ENCODE measurements around the gene NECAB2. TPM values are rescaled to one million over a fixed set of nuclear protein-coding genes. Genes with fewer than 3 reads are reported as not detected.
A peak's percentile ranks its signal among the peaks of the same experiment; 100 is the strongest.

NECAB2 gene
- total RNA-seq (ENCODE audit: low replicate concordance) = 1.5 and 6.5 TPM in 2 replicates
- long read RNA-seq = 0 reads

GRCh38 chr16:83967838-83968305, at the start of gene NECAB2:
Gene NECAB2, plus strand, starts transcription at chr16:83968244. Its CDS starts 405 bp downstream, at chr16:83968649.
- TF ChIP-seq CTCF (conservative IDR thresholded peaks at IDR 0.05) = peak; percentile 83
- Mint-ChIP-seq H3K36me3 (no peaks in the 10 kb centered on the region), H3K4me1 (ENCODE audit: unreplicated experiment) (no peaks in the 10 kb centered on the region), H3K27ac (no peak within 1 kb of the TSS), H3K9me3 (no peaks in the 10 kb centered on the region), H3K27me3 (peaks cover 8% of the 10 kb centered on the region), H3K4me3 (peak within 1 kb of the TSS; percentile 82)
- DNase-seq (ENCODE audit: extremely low spot score, unreplicated experiment) = no peak

GRCh38 chr16:83920894-83921491, 47.1 kb upstream of the NECAB2 start:
- no peak for DNase-seq (ENCODE audit: extremely low spot score, unreplicated experiment)
- Mint-ChIP-seq H3K36me3 (peaks cover 22% of the 10 kb centered on the region), H3K9me3 (no peaks in the 10 kb centered on the region)

GRCh38 chr16:83923581-83924365, 44.3 kb upstream of the NECAB2 start:
- H3K4me1 Mint-ChIP-seq (ENCODE audit: unreplicated experiment) = peaks cover 16% of the 10 kb centered on the region
- no peak overlapping the region for H3K27ac Mint-ChIP-seq
- H3K4me3 Mint-ChIP-seq = no peak overlapping the region
- no peak for TF ChIP-seq CTCF (conservative IDR thresholded peaks at IDR 0.05)
- H3K27me3 Mint-ChIP-seq = no peaks in the 10 kb centered on the region
- no peak for DNase-seq (ENCODE audit: extremely low spot score, unreplicated experiment)
- no peaks in the 10 kb centered on the region for H3K9me3 Mint-ChIP-seq
- H3K36me3 Mint-ChIP-seq = peaks cover 10% of the 10 kb centered on the region

More at GRCh38 chr16:83920894-83921491, 47.1 kb upstream of the NECAB2 start:
- Mint-ChIP-seq H3K4me3 (no peak overlapping the region), H3K27me3 (no peaks in the 10 kb centered on the region), H3K4me1 (ENCODE audit: unreplicated experiment) (peaks cover 4% of the 10 kb centered on the region), H3K27ac (no peak overlapping the region)
- no peak for TF ChIP-seq CTCF (conservative IDR thresholded peaks at IDR 0.05)

GRCh38 chr16:83924686-83925085, 43.4 kb upstream of the NECAB2 start:
- no peaks in the 10 kb centered on the region for H3K9me3 Mint-ChIP-seq
- H3K27ac Mint-ChIP-seq = no peak overlapping the region
- H3K36me3 Mint-ChIP-seq = peaks cover 5% of the 10 kb centered on the region
- no peak overlapping the region for H3K4me3 Mint-ChIP-seq
- H3K4me1 Mint-ChIP-seq (ENCODE audit: unreplicated experiment) = peaks cover 17% of the 10 kb centered on the region
- DNase-seq (ENCODE audit: extremely low spot score, unreplicated experiment) = no peak
- TF ChIP-seq CTCF (conservative IDR thresholded peaks at IDR 0.05) = no peak
- H3K27me3 Mint-ChIP-seq = no peaks in the 10 kb centered on the region

GRCh38 chr16:83925095-83925905, 42.7 kb upstream of the NECAB2 start:
- Mint-ChIP-seq H3K36me3 (peaks cover 5% of the 10 kb centered on the region), H3K4me1 (ENCODE audit: unreplicated experiment) (peaks cover 19% of the 10 kb centered on the region), H3K9me3 (no peaks in the 10 kb centered on the region), H3K27ac (peak overlapping the region; percentile 64), H3K4me3 (no peak overlapping the region), H3K27me3 (no peaks in the 10 kb centered on the region)
- no peak for TF ChIP-seq CTCF (conservative IDR thresholded peaks at IDR 0.05)
- no peak for DNase-seq (ENCODE audit: extremely low spot score, unreplicated experiment)

All from type B pancreatic cell (in vitro differentiated cells).